ENCODE results near the gene NOXRED1.

NOXRED1 gene

GRCh38 chr14:77400216-77400615, 23.1 kb downstream of the NOXRED1 start:
- peak; percentile 54; the same call in 1 of the 2 replicates for TF ChIP-seq JUND (IDR thresholded peaks at IDR 0.05; ENCODE audit: low read depth)
- in situ Hi-C loops (cut with HindIII; ENCODE audit: low pct_unique_long_range_greater_than_20kb, low sequenced_read_pairs): no loop called here
- DNase-seq (ENCODE audit: low read depth in 1 of 2, low spot score in 1 of 2): peak in 1 of 2 experiments; percentile 77

GRCh38 chr14:77390188-77390587, 33.1 kb downstream of the NOXRED1 start:
- DNase-seq (ENCODE audit: low read depth in 1 of 2, low spot score in 1 of 2): no peak
- TF ChIP-seq JUND (IDR thresholded peaks at IDR 0.05; ENCODE audit: low read depth): no peak
- in situ Hi-C loops (cut with HindIII; ENCODE audit: low pct_unique_long_range_greater_than_20kb, low sequenced_read_pairs): no loop called here

GRCh38 chr14:77378701-77379100, 44.6 kb downstream of the NOXRED1 start:
- in situ Hi-C loops (cut with HindIII; ENCODE audit: low pct_unique_long_range_greater_than_20kb, low sequenced_read_pairs): no loop called here
- no peak for TF ChIP-seq JUND (IDR thresholded peaks at IDR 0.05; ENCODE audit: low read depth)
- no peak for DNase-seq (ENCODE audit: low read depth in 1 of 2, low spot score in 1 of 2)

- TF ChIP-seq JUND (IDR thresholded peaks at IDR 0.05; ENCODE audit: low read depth): no peak
- in situ Hi-C loops (cut with HindIII; ENCODE audit: low pct_unique_long_range_greater_than_20kb, low sequenced_read_pairs): no loop called here
- DNase-seq (ENCODE audit: low read depth in 1 of 2, low spot score in 1 of 2): no peak
Measured at GRCh38 chr14:77377502-77377844, 45.9 kb downstream of the NOXRED1 start.

GRCh38 chr14:77376771-77377501, 46.4 kb downstream of the NOXRED1 start, which contains the start of the genes SAMD15 and TMED8:
TSS of gene SAMD15 (plus strand) at chr14:77377379. CDS start at chr14:77377419, 40 bp downstream.
TSS of gene TMED8 (minus strand) at chr14:77377094. CDS start at chr14:77377053, 41 bp downstream.
- TF ChIP-seq JUND (IDR thresholded peaks at IDR 0.05; ENCODE audit: low read depth): no peak
- in situ Hi-C loops (cut with HindIII; ENCODE audit: low pct_unique_long_range_greater_than_20kb, low sequenced_read_pairs): no loop called here
- DNase-seq (ENCODE audit: low read depth in 1 of 2, low spot score in 1 of 2): peak; percentile 87 to 90

- no peak for TF ChIP-seq JUND (IDR thresholded peaks at IDR 0.05; ENCODE audit: low read depth)
- in situ Hi-C loops (cut with HindIII; ENCODE audit: low pct_unique_long_range_greater_than_20kb, low sequenced_read_pairs): no loop called here
- peak; percentile 26 to 31 for DNase-seq (ENCODE audit: low read depth in 1 of 2, low spot score in 1 of 2)
Measured at GRCh38 chr14:77375973-77376770, 47.2 kb downstream of the NOXRED1 start.

- no peak for DNase-seq (ENCODE audit: low read depth in 1 of 2, low spot score in 1 of 2)
- TF ChIP-seq JUND (IDR thresholded peaks at IDR 0.05; ENCODE audit: low read depth): no peak
- in situ Hi-C loops (cut with HindIII; ENCODE audit: low pct_unique_long_range_greater_than_20kb, low sequenced_read_pairs): no loop called here
Measured at GRCh38 chr14:77375164-77375950, 48.0 kb downstream of the NOXRED1 start.

GRCh38 chr14:77372304-77372841, 51.0 kb downstream of the NOXRED1 start:
- TF ChIP-seq JUND (IDR thresholded peaks at IDR 0.05; ENCODE audit: low read depth): no peak
- in situ Hi-C loops (cut with HindIII; ENCODE audit: low pct_unique_long_range_greater_than_20kb, low sequenced_read_pairs): no loop called here
- no peak for DNase-seq (ENCODE audit: low read depth in 1 of 2, low spot score in 1 of 2)

- in situ Hi-C loops (cut with HindIII; ENCODE audit: low pct_unique_long_range_greater_than_20kb, low sequenced_read_pairs): no loop called here
- DNase-seq (ENCODE audit: low read depth in 1 of 2, low spot score in 1 of 2): no peak
- TF ChIP-seq JUND (IDR thresholded peaks at IDR 0.05; ENCODE audit: low read depth): no peak
Measured at GRCh38 chr14:77369285-77369684, 54.0 kb downstream of the NOXRED1 start.

GRCh38 chr14:77364146-77364545, 59.2 kb downstream of the NOXRED1 start:
- DNase-seq (ENCODE audit: low read depth in 1 of 2, low spot score in 1 of 2): no peak
- in situ Hi-C loops (cut with HindIII; ENCODE audit: low pct_unique_long_range_greater_than_20kb, low sequenced_read_pairs): no loop called here
- no peak for TF ChIP-seq JUND (IDR thresholded peaks at IDR 0.05; ENCODE audit: low read depth)

- no peak for TF ChIP-seq JUND (IDR thresholded peaks at IDR 0.05; ENCODE audit: low read depth)
- DNase-seq (ENCODE audit: low read depth in 1 of 2, low spot score in 1 of 2): no peak
- in situ Hi-C loops (cut with HindIII; ENCODE audit: low pct_unique_long_range_greater_than_20kb, low sequenced_read_pairs): no loop called here
Measured at GRCh38 chr14:77359626-77360025, 63.7 kb downstream of the NOXRED1 start.

- TF ChIP-seq JUND (IDR thresholded peaks at IDR 0.05; ENCODE audit: low read depth): no peak
- in situ Hi-C loops (cut with HindIII; ENCODE audit: low pct_unique_long_range_greater_than_20kb, low sequenced_read_pairs): no loop called here
Measured at GRCh38 chr14:77356899-77357298, 66.4 kb downstream of the NOXRED1 start.

More at GRCh38 chr14:77356899-77357298, 66.4 kb downstream of the NOXRED1 start:
- DNase-seq (ENCODE audit: low read depth in 1 of 2, low spot score in 1 of 2): no peak

Data from T47D (cell line).